ENCODE measurements around the gene SERPINA1. TPM values are rescaled to one million over a fixed set of nuclear protein-coding genes. Genes with fewer than 3 reads are reported as not detected.
"Not testable (repeated sequence)": the region's sequence is repeated elsewhere in the genome, so short reads cannot be mapped to it uniquely, and the experiment has no call there.

Gene SERPINA1
- total and polyA plus RNA-seq, 4 donors, result 120 to 1,798 (median 1,122) TPM

- Histone ChIP-seq H3K4me3 (no peak overlapping the region), H3K9ac (ENCODE audit: insufficient read depth in 1 of 2, low read length in 2 of 2) (no peak overlapping the region), H3K9me3 (ENCODE audit: control insufficient read depth in 4 of 4, insufficient read depth in 3 of 4, low read length in 3 of 4) (no peaks in the 10 kb centered on the region), H3K27me3 (ENCODE audit: control insufficient read depth in 3 of 3, insufficient read depth in 3 of 3, low read length in 2 of 3) (no peaks in the 10 kb centered on the region), H3K4me1 (ENCODE audit: control insufficient read depth in 5 of 5, insufficient read depth in 5 of 5, low read length in 5 of 5) (no peaks in the 10 kb centered on the region), H3K27ac (ENCODE audit: low read depth in 1 of 2, low read length in 1 of 2) (no peak overlapping the region), H3K36me3 (ENCODE audit: control insufficient read depth in 4 of 4, insufficient read depth in 4 of 4, low read length in 4 of 4) (no peaks in the 10 kb centered on the region)
- DNase-seq (no peak), ATAC-seq (ENCODE audit: insufficient read depth, low FRiP score) (no peak)
- TF ChIP-seq CTCF (IDR thresholded peaks at IDR 0.05; ENCODE audit: control extremely low read depth, extremely low read depth), result no peak
Measured at GRCh38 chr14:94348836-94349235, 39.6 kb downstream of the SERPINA1 start.

GRCh38 chr14:94346841-94347240, 41.6 kb downstream of the SERPINA1 start:
- Histone ChIP-seq H3K4me1 (ENCODE audit: control insufficient read depth in 5 of 5, insufficient read depth in 5 of 5, low read length in 5 of 5) (peaks cover 0 to 10% (median 1%) of the 10 kb centered on the region in 5 donors), H3K9me3 (ENCODE audit: control insufficient read depth in 4 of 4, insufficient read depth in 3 of 4, low read length in 3 of 4) (no peaks in the 10 kb centered on the region), H3K9ac (ENCODE audit: insufficient read depth in 1 of 2, low read length in 2 of 2) (no peak overlapping the region), H3K36me3 (ENCODE audit: control insufficient read depth in 4 of 4, insufficient read depth in 4 of 4, low read length in 4 of 4) (no peaks in the 10 kb centered on the region), H3K27me3 (ENCODE audit: control insufficient read depth in 3 of 3, insufficient read depth in 3 of 3, low read length in 2 of 3) (no peaks in the 10 kb centered on the region), H3K4me3 (no peak overlapping the region), H3K27ac (ENCODE audit: low read depth in 1 of 2, low read length in 1 of 2) (no peak overlapping the region)
- no peak for DNase-seq
- WGBS, 2 donors, result 89 to 92% methylated on average over 5 of the region's 5 CpGs
- no peak for TF ChIP-seq CTCF (IDR thresholded peaks at IDR 0.05; ENCODE audit: control extremely low read depth, extremely low read depth)
- no peak for ATAC-seq (ENCODE audit: insufficient read depth, low FRiP score)

GRCh38 chr14:94346065-94346786, 42.2 kb downstream of the SERPINA1 start:
- not testable (repeated sequence) for ATAC-seq (ENCODE audit: insufficient read depth, low FRiP score); H3K27ac ChIP-seq (ENCODE audit: low read depth in 1 of 2, low read length in 1 of 2); H3K36me3 ChIP-seq (ENCODE audit: control insufficient read depth in 4 of 4, insufficient read depth in 4 of 4, low read length in 4 of 4); H3K9ac ChIP-seq (ENCODE audit: insufficient read depth in 1 of 2, low read length in 2 of 2); DNase-seq; H3K4me3 ChIP-seq; H3K27me3 ChIP-seq (ENCODE audit: control insufficient read depth in 3 of 3, insufficient read depth in 3 of 3, low read length in 2 of 3); H3K9me3 ChIP-seq (ENCODE audit: control insufficient read depth in 4 of 4, insufficient read depth in 3 of 4, low read length in 3 of 4)
- peaks cover 0 to 13% (median 4%) of the 10 kb centered on the region in 5 donors for H3K4me1 ChIP-seq (ENCODE audit: control insufficient read depth in 5 of 5, insufficient read depth in 5 of 5, low read length in 5 of 5)
- 70 to 76% methylated on average over 16 to 24 of the region's 24 CpGs for WGBS, 2 donors

GRCh38 chr14:94345344-94346064, 42.9 kb downstream of the SERPINA1 start:
- H3K9ac ChIP-seq (ENCODE audit: insufficient read depth in 1 of 2, low read length in 2 of 2), result no peak overlapping the region
- no peak overlapping the region for H3K4me3 ChIP-seq
- no peaks in the 10 kb centered on the region for H3K9me3 ChIP-seq (ENCODE audit: control insufficient read depth in 4 of 4, insufficient read depth in 3 of 4, low read length in 3 of 4)
- no peaks in the 10 kb centered on the region for H3K27me3 ChIP-seq (ENCODE audit: control insufficient read depth in 3 of 3, insufficient read depth in 3 of 3, low read length in 2 of 3)
- no peaks in the 10 kb centered on the region for H3K36me3 ChIP-seq (ENCODE audit: control insufficient read depth in 4 of 4, insufficient read depth in 4 of 4, low read length in 4 of 4)
- peak; percentile 14 for ATAC-seq (ENCODE audit: insufficient read depth, low FRiP score)
- H3K27ac ChIP-seq (ENCODE audit: low read depth in 1 of 2, low read length in 1 of 2), result no peak overlapping the region
- TF ChIP-seq CTCF (IDR thresholded peaks at IDR 0.05; ENCODE audit: control extremely low read depth, extremely low read depth), result no peak
- no peak for DNase-seq
- H3K4me1 ChIP-seq (ENCODE audit: control insufficient read depth in 5 of 5, insufficient read depth in 5 of 5, low read length in 5 of 5), result peaks cover 0 to 13% (median 4%) of the 10 kb centered on the region in 5 donors
- WGBS, 2 donors, result 86% methylated on average over 11 to 12 of the region's 12 CpGs
